Gastroesophageal sphincter (tissue), 3 donors: ENCODE results near the gene APBB1.

Experiments used
- EP300 ChIP-seq: sonication (generic); formaldehyde crosslinking; IDR thresholded peaks from one replicate; pipeline ENCODE4 v1.6.1; 2017; ENCODE audit warnings: antibody characterized with exemption, mild to moderate bottlenecking
- POLR2A ChIP-seq, 2 donors: fragments of 450-650 bp; IDR thresholded peaks; one replicate each; pipeline ENCODE4 v1.6.1; 2017; ENCODE audit warnings: antibody characterized with exemption in 2 of 2, mild to moderate bottlenecking in 2 of 2, moderate library complexity in 1 of 2
- TF ChIP-seq, protein P1 (sequence below), 4 experiments: fragments of 200-600 bp in 2 of 4; fragments of 450-650 bp in 2 of 4; sonication (generic) in 1 of 4; IDR thresholded peaks; one replicate each; pipeline ENCODE4 v1.5.1; 2017 to 2019; ENCODE audit warnings: antibody characterized with exemption in 4 of 4, mild to moderate bottlenecking in 2 of 4, moderate library complexity in 2 of 4

- TF ChIP-seq POLR2A (IDR thresholded peaks at IDR 0.05) (no peak), EP300 (no peak)
- TF ChIP-seq, protein P1, sequence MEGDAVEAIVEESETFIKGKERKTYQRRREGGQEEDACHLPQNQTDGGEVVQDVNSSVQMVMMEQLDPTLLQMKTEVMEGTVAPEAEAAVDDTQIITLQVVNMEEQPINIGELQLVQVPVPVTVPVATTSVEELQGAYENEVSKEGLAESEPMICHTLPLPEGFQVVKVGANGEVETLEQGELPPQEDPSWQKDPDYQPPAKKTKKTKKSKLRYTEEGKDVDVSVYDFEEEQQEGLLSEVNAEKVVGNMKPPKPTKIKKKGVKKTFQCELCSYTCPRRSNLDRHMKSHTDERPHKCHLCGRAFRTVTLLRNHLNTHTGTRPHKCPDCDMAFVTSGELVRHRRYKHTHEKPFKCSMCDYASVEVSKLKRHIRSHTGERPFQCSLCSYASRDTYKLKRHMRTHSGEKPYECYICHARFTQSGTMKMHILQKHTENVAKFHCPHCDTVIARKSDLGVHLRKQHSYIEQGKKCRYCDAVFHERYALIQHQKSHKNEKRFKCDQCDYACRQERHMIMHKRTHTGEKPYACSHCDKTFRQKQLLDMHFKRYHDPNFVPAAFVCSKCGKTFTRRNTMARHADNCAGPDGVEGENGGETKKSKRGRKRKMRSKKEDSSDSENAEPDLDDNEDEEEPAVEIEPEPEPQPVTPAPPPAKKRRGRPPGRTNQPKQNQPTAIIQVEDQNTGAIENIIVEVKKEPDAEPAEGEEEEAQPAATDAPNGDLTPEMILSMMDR (IDR thresholded peaks at IDR 0.05), result no peak
Observed at GRCh38 chr11:6411594-6412031, 7.3 kb downstream of the APBB1 start.
